Measurements from ENCODE around the gene AHR. TPM values are rescaled to one million over a fixed set of nuclear protein-coding genes. Genes with fewer than 3 reads are reported as not detected.

The AHR gene
- total RNA-seq = 44.1 TPM
- long read RNA-seq, full-length matches to known transcripts = 1 of 8 reads
- long read RNA-seq, partial matches to known transcripts = 5 of 8 reads
- long read RNA-seq, other reads (novel, unspliced or antisense) = 2 of 8 reads

DNA sequence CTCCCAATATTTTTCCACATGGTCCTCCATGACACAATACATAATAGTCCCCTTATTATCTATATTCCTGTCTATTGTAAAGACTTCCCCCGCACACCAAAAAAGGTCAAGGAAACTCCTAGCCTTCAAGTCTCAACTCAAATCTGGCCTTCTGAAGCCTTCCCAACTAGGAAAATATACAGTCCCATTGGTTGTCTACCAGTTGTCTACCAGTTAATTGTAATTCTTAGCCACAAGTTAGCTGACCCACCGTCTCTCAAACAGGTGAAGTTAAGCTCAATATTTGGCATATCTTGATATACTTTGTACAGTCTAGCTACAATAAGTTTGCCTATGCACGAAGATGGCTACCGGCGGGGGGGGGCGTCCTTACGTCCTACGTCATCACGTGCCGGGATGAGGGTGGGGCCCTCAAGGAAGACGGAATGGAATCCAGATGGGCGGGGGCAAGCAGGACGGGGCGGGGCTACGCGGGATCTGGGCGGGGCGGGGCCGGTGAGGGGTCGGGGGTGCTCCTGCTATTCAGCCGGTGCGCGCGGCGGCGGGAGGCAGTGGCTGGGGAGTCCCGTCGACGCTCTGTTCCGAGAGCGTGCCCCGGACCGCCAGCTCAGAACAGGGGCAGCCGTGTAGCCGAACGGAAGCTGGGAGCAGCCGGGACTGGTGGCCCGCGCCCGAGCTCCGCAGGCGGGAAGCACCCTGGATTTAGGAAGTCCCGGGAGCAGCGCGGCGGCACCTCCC, at the start of gene AHR:
TSS of gene AHR (plus strand) at position 551 of the 738 bp plus-strand sequence. CDS start 613 bp downstream, outside the sequence.
- DNase-seq (ENCODE audit: low spot score) = peak; percentile 95
- intact Hi-C loops (cut with DNase I) = loop anchor here (2.0 to 10.0 kb wide), 2 partner anchors 67 to 653 kb away; partner anchors contain the start of genes ANKMY2 and BZW2

DNA sequence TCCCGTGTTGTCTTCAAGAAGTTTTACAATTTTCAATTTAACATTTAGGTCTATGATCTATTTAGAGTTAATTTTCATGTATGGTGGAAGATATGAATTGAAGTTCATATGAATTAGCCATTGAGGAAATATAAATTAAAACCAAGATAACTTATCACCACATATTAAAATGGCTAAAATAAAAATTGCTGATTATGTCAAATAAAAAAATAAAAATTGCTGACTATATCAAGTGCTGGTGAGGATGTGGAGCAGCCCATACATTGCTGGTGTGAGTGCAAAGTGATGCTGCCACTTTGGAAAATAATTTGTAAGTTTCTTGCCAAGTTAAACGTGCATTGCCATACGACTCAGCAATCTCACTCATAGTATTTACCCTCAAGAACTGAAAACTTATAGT, 44.6 kb upstream of the AHR start:
- intact Hi-C loops (cut with DNase I) = no loop called here
- DNase-seq (ENCODE audit: low spot score) = no peak

DNA sequence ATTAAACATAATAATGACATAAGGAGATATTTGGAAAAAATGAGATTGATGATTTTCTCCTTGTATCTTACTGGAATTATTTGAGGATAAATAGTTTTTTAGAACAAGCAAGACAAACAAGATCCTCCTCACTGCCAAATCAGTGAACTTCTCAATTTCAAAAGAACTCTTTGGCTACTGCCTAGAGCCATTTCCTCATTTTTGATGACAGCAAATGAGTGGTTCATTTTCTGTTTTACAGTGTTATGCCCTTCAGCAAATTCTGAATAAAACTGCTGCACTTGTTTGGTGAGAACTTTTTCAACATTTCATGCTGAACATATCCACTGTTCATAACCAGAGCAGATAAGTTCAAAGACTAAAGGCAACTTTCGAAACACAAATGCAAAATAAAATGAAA, 42.5 kb upstream of the AHR start:
- no peak for DNase-seq (ENCODE audit: low spot score)
- intact Hi-C loops (cut with DNase I) = no loop called here

DNA sequence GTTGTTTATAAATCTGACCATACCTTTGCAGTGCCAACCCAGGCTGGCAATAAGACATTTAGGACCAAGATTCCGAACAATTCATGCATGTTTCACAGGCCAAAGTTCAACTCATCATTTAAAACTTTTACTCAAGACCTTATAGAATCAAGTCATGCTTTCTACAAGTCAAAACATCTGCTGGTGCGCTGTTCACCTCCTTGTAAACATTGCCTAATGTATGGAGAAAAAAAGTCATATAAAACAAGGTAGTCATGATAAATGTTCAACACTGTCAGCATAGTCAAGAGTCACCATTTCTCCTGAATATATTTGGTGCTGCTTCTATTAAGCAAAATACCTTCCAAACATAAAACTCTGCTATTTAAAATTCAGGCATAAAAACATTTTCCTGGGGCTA, 42.1 kb upstream of the AHR start:
- intact Hi-C loops (cut with DNase I) = no loop called here
- DNase-seq (ENCODE audit: low spot score) = no peak

DNA sequence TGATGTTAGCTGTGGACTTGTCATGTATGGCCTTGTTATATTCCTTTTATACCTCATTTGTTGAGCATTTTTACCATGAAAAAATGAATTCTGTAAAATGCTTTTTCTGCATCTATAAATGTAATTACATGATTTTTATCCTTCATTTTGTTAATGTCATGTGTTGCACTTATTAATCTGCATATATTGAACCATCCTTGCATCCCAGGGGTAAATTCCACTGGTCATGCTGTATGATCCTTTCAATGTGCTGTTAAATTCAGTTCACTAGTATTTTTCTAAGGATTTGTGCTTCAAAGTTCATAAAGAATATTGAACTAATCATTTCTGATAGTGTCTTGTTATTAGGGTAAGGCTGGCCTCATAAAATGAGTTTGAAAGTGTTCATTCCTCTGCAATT, 31.9 kb upstream of the AHR start:
- DNase-seq (ENCODE audit: low spot score) = no peak
- intact Hi-C loops (cut with DNase I) = no loop called here

DNA sequence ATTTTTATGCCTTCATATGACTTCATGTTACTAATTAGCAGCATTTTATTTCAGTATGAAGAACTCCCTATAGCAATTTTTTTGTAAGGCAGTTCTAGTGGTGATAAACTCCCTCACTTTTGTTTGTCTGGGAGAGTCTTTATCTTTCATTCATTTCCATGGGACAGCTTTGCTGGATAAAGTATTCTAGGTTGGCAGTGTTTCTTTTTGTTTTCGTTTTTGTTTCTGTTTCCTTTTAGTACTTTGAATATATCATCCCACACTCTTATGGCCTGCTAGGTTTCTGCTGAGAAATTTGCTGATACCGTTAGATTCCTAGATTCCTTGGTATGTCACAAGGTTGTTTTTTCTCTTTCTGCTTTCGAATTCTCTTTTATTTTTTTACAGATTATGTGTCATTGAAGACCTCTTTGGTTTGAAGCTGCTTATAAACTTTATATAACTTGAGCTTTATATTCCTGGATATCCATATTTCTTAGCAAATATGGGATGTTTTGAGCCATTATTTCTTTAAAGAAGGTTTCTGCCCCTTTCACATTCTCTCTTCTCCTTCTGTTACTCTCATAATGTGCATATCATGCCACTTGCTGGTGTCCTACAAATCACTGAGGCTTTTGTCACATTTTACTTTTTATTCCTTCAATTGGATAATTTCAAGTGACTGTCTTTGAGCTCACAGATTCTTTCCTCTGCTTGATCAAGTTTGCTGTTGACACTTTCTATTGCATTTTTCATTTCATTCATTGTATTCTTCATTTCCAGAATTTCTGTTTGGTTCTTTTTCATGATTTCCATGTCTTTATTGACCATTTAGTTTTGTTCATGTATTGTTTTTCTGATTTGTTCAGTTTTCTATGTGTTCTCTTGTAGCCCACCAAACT, 28.9 kb upstream of the AHR start:
- no peak for DNase-seq (ENCODE audit: low spot score)
- intact Hi-C loops (cut with DNase I) = no loop called here

DNA sequence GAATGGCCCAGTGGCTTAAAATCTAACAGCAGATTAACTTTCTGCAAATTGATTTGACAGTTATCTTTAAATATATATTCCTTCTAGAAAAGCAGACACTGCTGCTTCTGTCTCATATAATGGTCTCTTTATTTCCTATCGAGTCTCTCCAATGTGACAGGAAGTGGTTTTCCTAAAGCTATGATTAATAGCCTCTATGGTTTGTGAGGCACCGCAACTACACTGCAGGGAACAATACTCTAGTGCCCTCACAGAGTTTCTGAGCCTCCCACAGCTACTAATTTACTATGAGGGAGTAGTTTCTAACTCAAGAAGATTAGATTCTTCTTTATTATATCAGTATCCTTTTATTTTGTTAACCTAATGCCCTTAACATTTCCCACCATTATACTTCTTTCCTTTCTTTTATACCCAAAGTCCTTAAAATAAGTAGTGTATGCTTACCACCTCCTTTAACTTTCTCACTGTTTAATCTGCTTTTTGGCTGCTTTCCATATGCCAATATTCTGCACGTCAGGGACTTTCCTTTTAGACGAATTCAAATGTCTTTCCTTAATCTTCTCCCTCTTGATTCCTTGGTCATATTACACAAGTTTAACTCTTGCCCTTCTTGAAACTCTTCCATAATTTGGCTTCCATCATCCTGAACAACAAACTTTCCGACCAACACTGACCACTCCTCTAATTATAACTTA, 23.8 kb upstream of the AHR start:
- no peak for DNase-seq (ENCODE audit: low spot score)
- intact Hi-C loops (cut with DNase I) = no loop called here

DNA sequence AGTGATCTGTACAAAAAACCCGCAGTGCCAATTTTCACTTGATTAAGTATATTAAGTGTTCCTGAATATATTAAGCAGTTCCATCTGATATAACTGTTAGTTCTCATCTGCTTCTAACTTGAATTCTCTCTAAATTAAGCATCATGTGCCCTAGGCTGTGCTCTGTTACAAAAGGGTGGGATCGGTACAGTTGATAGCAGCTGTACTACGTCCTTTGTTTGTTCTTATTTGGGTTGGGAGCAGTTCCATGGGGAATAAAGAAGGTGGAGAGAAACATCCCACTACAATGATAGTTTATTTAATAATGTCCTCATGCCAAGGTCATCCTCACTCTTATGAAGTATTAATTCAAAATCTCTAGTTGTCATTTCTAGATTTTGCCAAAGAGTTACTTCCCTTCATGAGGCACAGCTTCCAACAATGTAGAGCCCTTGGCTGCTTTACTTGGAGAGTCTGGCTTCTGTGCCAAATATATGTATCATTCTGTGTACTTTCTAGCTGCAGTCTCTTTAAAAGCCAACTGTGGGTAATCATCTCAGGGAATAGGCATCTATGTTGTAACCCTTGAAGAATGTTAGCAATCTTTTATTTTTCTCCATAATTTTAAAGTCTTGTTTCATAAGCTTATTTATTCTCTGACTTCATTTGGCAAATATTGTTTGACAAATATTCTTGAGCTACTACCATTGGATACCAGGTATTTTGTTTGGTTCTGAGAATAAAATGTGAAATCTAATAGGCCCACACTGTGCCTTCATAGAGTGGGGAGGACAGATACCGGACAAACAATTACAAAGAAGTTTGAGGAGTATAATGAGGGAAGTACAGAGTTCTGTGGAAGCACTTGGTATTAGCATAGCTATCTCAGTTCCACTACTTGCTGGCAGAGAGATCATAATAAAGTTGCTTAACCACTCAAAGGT, 22.4 kb upstream of the AHR start:
- no peak for DNase-seq (ENCODE audit: low spot score)
- intact Hi-C loops (cut with DNase I) = no loop called here

DNA sequence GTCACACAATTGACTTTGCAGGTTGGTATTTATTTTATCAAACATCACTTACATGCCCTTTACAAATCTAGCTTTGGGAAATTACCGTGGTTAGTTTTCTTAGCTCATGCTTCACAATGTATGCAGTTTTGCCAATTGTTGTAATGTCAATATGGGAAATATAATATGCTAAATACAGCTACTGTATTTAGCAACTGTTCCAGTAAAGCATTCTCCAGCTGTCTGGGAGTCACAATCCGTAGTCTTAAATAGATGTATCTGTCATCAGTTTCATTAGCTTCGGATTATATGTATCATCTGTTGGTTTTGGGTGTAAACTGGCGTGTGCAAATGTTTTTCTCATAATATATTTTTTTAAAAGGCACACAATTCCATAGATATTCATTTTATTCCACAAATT, 19.4 kb upstream of the AHR start:
- intact Hi-C loops (cut with DNase I) = no loop called here
- no peak for DNase-seq (ENCODE audit: low spot score)

DNA sequence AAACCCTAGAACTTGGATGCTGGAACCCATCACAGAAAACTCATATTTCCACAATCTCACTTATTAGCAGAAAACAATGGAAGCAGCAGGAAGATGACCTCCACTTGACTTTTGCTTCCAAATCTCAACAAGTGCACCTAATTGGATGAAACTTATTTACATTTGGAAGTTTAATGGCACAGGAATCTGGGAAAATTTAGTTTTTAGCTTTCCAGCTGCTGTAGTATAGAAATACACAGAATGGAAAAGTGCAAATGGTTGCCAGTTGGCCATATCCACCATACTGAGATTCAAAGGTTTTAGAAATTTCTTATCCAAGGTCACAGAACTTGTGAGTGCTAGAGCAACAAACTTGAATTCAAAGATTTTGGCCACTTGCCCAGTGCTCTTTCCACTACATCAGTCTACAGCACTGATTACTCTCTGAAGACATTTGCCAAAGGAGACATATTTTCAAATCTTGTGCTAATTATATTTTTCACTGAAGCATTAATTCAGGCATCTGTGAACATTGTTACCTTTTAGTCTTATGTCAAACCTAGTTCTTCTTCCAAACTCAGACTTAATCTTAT, 9.3 kb upstream of the AHR start:
- intact Hi-C loops (cut with DNase I) = no loop called here
- DNase-seq (ENCODE audit: low spot score) = no peak

DNA sequence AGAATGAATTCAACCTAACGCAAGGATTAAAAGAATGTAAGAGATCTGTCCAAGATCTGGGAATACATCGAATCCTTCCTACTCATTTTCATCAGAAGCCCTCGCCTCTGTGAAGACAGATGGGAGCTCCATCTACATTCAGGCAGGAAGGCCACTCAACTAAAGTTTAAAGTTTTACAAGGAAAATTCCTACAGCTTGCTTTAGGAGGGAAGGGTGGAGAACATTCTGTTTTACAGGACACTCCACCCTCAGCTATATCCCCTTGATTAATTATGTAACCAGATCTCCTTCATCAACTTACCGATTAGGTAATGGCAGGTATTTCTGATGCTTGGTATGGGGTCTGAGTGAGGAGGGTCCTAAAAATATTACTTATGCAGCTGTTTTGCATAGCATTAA, 5.6 kb upstream of the AHR start:
- intact Hi-C loops (cut with DNase I) = loop anchor here (10.0 kb wide), 1 partner anchor 648 kb away; the partner anchor contains the start of genes ANKMY2 and BZW2
- no peak for DNase-seq (ENCODE audit: low spot score)

DNA sequence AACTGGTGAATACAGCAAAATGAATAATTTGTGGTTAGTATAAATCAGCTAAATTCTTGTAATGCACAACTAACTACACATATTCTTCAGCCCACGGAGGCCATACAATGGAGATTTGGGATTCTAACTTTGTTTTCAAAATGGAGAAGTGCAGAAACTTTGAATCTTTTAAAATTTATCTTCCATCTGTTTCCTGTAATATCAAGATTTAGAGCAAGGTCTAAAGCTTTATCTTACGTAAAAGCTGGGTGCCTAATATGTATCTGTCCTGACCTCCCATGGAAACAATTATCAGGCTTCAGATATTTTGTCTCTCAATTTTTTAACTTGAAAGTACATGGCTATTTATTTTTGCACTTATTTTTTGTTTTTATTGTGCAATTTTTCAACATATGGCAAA, 5.0 kb upstream of the AHR start:
- DNase-seq (ENCODE audit: low spot score) = no peak
- intact Hi-C loops (cut with DNase I) = loop anchor here (10.0 kb wide), 1 partner anchor 649 kb away; the partner anchor contains the start of genes ANKMY2 and BZW2

DNA sequence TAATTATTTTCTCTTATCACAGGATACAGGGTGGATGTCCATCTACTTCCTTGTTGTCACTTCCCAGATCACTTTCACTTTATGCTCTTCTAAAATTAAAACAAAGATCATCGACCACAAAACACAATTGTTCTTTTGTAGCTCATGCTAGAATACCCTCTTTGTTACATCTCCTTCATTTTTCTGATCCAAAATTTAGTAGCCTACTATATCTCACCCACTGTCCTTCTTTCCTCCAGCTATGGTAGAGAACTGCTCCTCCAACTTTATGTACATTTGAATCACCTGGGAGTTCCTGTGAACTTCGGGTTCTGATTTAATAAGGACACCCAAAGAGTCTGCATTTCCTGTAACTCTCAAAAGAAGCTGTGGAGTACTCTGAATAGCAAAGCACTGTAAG, 1.2 kb upstream of the AHR start:
- intact Hi-C loops (cut with DNase I) = loop anchor here (10.0 kb wide), 1 partner anchor 652 kb away; the partner anchor contains the start of genes ANKMY2 and BZW2
- DNase-seq (ENCODE audit: low spot score) = no peak

DNA sequence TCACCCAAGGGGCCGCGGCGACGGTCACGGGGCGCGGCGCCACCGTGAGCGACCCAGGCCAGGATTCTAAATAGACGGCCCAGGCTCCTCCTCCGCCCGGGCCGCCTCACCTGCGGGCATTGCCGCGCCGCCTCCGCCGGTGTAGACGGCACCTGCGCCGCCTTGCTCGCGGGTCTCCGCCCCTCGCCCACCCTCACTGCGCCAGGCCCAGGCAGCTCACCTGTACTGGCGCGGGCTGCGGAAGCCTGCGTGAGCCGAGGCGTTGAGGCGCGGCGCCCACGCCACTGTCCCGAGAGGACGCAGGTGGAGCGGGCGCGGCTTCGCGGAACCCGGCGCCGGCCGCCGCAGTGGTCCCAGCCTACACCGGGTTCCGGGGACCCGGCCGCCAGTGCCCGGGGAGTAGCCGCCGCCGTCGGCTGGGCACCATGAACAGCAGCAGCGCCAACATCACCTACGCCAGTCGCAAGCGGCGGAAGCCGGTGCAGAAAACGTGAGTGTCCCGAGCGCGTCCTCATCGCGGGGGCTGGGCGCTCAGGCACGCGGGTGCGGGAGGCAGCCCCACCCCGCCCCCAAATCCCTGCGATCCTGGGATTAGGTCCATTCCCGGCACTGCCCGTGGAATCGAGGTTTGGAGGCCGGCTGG, 509 bp downstream of the AHR start:
- peak; percentile 77 for DNase-seq (ENCODE audit: low spot score)

DNA sequence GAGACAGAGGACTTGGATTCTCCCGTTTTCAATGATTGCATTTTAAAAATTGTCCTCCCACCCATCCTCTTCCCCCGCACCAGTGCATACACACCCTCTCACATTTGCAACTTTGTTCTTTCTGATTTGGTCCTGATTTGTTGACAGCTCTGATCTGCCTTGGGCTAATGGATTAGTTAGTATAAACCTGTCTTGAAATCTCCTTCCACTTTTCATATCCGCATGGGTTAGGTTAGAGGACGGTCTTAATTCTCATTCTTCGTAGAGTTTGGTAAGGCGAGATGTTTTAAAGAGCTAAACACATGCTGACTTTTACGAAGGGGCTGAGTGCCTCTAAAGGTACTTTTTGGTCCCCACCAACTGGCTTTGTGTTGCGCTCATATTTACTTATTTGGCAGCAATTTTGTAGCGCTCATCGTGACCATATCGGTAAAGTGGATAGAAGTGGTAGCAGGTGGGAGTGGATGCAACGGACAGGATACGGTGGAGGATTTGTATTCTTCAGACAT, 1.1 kb downstream of the AHR start:
- intact Hi-C loops (cut with DNase I) = loop anchor here (2.0 to 10.0 kb wide), 2 partner anchors 69 to 655 kb away; partner anchors contain the start of genes ANKMY2 and BZW2
- DNase-seq (ENCODE audit: low spot score) = no peak

More for the DNA sequence above, 509 bp downstream of the AHR start:
- intact Hi-C loops (cut with DNase I) = loop anchor here (2.0 to 10.0 kb wide), 2 partner anchors 68 to 654 kb away; partner anchors contain the start of genes ANKMY2 and BZW2

DNA sequence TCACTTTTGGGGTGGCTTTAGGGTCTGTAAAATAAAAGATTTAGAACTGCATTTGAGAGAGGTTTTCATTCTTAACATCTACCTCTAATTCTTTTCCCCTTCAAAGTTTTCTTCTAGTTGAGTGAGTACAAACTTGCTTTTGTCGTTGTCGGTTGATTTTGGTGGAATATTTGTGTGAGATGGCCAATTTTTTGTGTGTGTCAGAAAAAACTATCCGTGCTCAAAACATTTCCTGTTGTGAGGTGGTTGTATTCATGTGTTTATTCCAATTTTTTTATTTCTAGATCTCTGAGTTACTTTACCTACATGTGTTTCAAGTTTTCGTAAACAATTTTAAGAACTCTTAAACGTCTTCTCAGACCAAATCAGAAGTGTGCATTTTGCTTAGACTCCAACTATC, 1.6 kb downstream of the AHR start:
- intact Hi-C loops (cut with DNase I) = loop anchor here (5.0 to 10.0 kb wide), 2 partner anchors 222 to 345 kb away; no protein-coding TSS in a partner anchor
- DNase-seq (ENCODE audit: low spot score) = no peak

DNA sequence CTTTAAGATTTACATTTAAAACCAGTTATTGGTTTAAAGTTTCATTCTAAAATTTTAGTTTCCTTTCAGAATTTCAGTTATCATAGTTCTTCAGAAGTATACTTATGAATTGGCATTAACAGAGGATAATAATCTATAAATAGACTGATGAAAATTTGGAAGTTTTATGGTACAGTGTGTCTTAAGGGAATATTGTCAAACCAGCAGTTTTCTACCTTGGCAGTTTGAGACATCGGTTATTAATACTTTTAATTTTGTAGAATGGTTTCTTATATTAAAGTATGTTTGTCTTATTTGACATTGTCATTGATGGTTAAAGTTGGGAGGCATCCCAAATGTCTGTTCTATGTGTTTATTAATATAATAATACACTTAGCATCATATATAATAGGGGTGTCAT, 2.0 kb downstream of the AHR start:
- no peak for DNase-seq (ENCODE audit: low spot score)
- intact Hi-C loops (cut with DNase I) = loop anchor here (5.0 to 10.0 kb wide), 2 partner anchors 222 to 344 kb away; no protein-coding TSS in a partner anchor
